ENCODE data around the gene XKRX.
A peak's percentile ranks its signal among the peaks of the same experiment; 100 is the strongest.

Gene XKRX

DNA sequence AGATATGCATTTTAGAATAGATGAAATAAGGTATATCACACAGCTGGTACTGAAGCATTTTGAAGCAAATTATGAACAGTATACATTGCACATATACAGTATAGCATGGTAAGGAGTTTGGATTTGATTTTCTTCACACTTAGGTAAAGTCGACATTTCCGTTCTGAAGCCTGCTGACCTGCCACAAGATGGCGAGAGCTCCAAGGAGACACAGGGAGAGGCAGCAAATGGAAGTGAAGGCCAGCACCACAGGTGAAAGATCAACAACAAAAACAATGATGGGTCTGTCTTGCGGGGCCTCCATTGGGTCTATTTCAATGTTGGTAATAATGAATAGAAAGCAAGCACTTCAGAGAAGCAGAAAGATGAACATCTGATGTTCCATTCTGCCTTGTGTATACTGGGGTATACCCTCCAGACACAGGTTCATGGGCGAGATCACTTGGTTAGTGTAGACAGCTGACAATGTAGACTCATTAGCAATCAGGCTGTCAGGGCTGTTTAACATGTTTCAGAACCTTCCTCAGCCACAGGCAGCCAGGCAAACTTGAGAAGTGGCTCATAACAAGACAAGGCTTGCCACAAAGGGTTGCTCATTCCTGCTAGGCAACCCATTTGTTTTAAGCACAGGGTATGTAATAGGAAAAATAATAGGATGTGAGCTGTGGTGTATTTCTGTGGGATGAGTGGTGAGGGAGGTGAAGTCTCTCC is 33.2 kb downstream of the XKRX start:
- peak; percentile 11 for DNase-seq (ENCODE audit: low spot score)

DNA sequence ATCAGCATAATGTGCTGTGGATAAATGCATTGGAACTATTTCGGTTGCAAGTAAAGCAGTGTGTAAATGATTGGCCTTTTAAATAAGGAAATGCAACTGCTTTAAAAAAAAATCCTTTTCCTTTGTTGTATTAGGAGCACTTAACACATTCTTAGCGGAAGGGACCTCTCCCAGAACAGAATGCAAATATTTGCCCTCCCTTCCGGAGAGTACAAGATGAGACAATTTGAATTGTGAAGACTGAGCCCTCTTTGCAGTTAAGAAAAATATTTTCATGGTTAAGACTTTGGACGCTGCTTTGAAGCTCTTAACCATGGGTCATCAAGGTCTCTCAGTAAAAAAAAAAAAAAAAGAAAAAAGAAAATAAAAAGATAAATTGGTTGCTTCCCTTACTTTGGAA is 45.1 kb downstream of the XKRX start:
- DNase-seq (ENCODE audit: low spot score): no peak

- DNase-seq (ENCODE audit: low spot score): no peak
These were observed 48.3 kb downstream of the XKRX start for GRCh38 chrX:100880368-100880767.

GRCh38 chrX:100874325-100874724 is 54.4 kb downstream of the XKRX start, which contains the start of gene NOX1:
NOX1 (minus strand) TSS chrX:100874359; CDS start chrX:100874139, 220 bp downstream.
- DNase-seq (ENCODE audit: low spot score): no peak

DNA sequence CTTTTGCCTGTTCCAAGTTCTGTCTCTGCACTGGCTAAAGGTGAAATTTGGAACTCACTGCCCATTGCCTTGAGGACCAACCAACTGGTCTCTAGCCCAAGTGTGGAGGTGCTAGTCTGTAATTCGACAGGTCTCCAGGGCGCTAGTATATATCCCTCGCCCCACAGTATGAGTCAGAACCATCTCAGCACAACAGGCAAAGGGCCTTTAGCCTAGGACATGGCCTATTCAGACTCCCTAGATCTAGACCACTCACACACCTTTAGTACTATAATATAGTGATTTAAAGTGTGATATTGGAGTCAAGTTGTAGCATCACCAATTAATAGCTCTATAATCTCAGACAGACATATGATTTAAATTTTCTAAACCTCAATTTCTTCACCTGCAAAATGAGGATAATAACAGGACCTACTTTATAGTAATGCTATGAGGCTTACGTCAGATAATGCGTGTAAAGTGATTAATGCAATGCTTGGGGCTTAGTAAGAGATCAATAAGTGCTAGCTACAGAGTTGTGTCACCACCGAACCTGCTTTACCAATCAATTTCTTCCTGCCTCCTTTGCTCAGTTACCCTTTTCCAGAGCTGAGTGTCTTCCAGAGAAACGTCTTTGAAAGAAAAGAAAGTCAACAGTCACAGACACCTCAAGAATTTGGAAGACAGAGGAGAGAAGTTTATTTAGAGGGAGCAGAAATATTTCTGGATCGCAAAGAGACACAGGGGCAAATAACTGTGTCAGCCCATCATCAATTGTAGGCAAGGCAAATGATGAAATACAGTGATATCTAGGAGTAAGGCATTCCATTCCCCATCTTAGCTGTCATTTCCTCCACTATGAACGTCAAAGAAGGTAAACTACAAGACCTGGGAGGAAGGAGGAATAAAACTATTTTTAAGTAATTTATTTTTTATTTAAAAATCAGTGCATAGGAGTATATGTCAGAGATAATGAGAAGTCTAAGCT is 56.8 kb downstream of the XKRX start:
- no peak for DNase-seq (ENCODE audit: low spot score)

- no peak for DNase-seq (ENCODE audit: low spot score)
These were observed 58.2 kb downstream of the XKRX start for GRCh38 chrX:100870527-100870926.

DNA sequence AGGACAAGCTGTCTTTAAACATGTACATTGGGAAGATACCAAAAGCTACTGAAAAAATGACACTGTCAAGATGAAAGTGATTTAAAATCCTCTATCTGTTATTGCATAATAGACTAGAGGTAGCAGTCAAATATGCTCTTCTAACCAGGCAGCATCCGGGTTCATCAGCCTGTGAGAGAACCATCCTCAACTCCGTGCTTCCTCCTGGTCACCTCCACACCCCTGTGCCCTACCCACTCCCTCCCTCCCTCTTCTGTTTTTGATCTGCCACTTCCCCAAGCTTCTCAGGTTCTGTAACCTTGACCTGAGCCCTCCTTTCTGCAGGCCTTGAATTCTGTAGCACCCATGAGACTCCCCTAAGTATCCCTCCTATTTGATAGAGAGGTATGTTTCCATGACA is 60.4 kb downstream of the XKRX start:
- no peak for DNase-seq (ENCODE audit: low spot score)

DNA sequence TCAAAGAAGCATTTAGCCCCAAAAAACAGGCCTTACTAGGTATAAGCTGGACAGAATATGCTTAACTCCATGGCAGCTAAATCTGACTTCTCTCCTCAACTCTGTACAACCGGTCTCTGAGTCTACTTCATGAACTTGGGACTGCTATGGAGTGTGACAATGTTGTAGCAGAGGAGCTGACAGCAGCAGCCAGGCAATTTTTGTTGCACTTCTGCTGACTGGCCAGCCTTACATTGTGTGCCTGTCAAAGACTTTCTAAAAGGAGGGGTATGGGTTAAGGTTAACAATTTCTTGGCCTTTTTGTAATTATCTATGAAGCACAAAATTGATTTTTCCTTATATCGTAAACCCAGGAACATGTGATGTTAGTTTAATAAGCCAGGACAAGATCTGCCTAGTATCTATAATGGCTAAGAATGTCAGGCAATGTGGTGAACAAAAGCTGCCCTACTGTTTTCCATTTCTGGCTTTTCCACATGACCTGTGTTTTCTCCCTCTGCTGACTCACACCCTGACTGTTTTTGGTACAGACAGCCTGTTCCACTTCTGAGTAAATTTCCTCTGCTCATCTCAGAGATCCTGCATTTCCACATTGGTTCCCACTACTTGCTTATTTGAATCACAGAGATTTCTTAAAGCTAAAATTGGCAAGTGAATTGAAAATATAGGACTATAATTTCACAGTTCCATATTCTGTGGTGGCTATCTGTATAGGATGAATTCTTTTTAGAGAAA is 63.9 kb downstream of the XKRX start:
- DNase-seq (ENCODE audit: low spot score): no peak

All from germinal center (tissue), 1 donor.